KMS-11 (cell line): ENCODE measurements around the gene CD320.
A peak's percentile ranks its signal among the peaks of the same experiment; 100 is the strongest.

Experiments
- H2AFZ ChIP-seq: fragments of 200-600 bp; sonication (generic); 2 replicates; pipeline ENCODE4 v1.6.1; 2016; ENCODE audit warnings: antibody characterized with exemption, mixed run types, low read depth
- H3K27ac ChIP-seq: fragments of 200-600 bp; sonication (generic); 2 replicates; pipeline ENCODE4 v1.6.1; 2016; ENCODE audit warnings: mild to moderate bottlenecking, mixed run types
- H3K27me3 ChIP-seq: fragments of 200-600 bp; sonication (generic); 2 replicates; pipeline ENCODE4 v1.6.1; 2017; ENCODE audit warnings: mild to moderate bottlenecking, low read depth, mixed run types, moderate library complexity; ENCODE audit not compliant: insufficient read depth
- H3K36me3 ChIP-seq: fragments of 200-600 bp; sonication (generic); 2 replicates; pipeline ENCODE4 v1.6.1; 2017; ENCODE audit warnings: mild to moderate bottlenecking, mixed run types; ENCODE audit not compliant: insufficient read depth
- H3K4me1 ChIP-seq: fragments of 200-600 bp; sonication (generic); 2 replicates; pipeline ENCODE4 v1.6.1; 2016; ENCODE audit warnings: mild to moderate bottlenecking, low read depth, mixed run types; ENCODE audit not compliant: poor library complexity, severe bottlenecking
- H3K4me2 ChIP-seq: fragments of 200-600 bp; sonication (generic); 2 replicates; pipeline ENCODE4 v1.7.0; 2016; ENCODE audit warnings: mild to moderate bottlenecking, mixed run types
- H3K4me3 ChIP-seq: fragments of 200-600 bp; sonication (generic); IDR thresholded peaks from 2 replicates; pipeline ENCODE4 v1.6.1; 2017; ENCODE audit warnings: low read depth, low read length, mixed read lengths; ENCODE audit not compliant: insufficient read depth
- H3K79me2 ChIP-seq: fragments of 200-600 bp; sonication (generic); 2 replicates; pipeline ENCODE4 v1.6.1; 2016; ENCODE audit warnings: low read depth, mixed run types; ENCODE audit not compliant: insufficient read depth
- H3K9ac ChIP-seq: fragments of 200-600 bp; sonication (generic); 2 replicates; pipeline ENCODE4 v1.6.1; 2016; ENCODE audit warnings: mild to moderate bottlenecking, mixed run types
- H4K20me1 ChIP-seq: fragments of 200-600 bp; sonication (generic); 2 replicates; pipeline ENCODE4 v1.6.1; 2016; ENCODE audit warnings: mild to moderate bottlenecking, mixed run types; ENCODE audit not compliant: insufficient read depth
- TF ChIP-seq, protein P1 (sequence below): fragments of 200-600 bp; sonication (generic); conservative IDR thresholded peaks from 2 replicates; pipeline ENCODE4 v1.6.1; 2017; ENCODE audit warnings: low read depth, mild to moderate bottlenecking, antibody characterized with exemption, low read length, moderate library complexity, mixed read lengths

Gene CD320

DNA sequence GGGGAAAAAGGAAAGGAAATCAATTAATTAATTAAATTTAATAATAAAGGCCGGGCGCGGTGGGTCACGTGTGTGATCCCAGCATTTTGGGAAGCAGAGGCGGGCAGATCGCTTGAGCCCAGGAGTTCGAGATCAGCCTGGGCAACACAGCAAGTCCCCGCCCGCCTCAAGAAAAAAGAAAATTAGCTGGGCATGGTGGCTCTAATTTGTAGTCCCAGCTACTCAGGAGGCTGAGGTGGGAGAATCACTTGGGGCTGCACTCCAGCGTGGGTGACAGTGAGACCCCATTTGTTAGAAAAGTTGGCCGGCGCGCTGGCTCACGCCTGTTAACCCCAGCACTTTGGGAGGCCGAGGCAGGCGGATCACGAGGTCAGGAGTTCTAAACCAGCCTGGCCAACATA lies 733 bp upstream of the CD320 start:
- Histone ChIP-seq H2AFZ (no peak overlapping the region), H3K4me3 (no peak overlapping the region), H3K27ac (no peak overlapping the region), H3K4me1 (peaks cover 15% of the 10 kb centered on the region), H4K20me1 (no peaks in the 10 kb centered on the region), H3K9ac (no peak overlapping the region; the same call in 1 of the 2 replicates), H3K4me2 (peak overlapping the region; percentile 74), H3K36me3 (no peaks in the 10 kb centered on the region), H3K79me2 (peaks cover 40% of the 10 kb centered on the region), H3K27me3 (no peaks in the 10 kb centered on the region)
- TF ChIP-seq, protein P1, sequence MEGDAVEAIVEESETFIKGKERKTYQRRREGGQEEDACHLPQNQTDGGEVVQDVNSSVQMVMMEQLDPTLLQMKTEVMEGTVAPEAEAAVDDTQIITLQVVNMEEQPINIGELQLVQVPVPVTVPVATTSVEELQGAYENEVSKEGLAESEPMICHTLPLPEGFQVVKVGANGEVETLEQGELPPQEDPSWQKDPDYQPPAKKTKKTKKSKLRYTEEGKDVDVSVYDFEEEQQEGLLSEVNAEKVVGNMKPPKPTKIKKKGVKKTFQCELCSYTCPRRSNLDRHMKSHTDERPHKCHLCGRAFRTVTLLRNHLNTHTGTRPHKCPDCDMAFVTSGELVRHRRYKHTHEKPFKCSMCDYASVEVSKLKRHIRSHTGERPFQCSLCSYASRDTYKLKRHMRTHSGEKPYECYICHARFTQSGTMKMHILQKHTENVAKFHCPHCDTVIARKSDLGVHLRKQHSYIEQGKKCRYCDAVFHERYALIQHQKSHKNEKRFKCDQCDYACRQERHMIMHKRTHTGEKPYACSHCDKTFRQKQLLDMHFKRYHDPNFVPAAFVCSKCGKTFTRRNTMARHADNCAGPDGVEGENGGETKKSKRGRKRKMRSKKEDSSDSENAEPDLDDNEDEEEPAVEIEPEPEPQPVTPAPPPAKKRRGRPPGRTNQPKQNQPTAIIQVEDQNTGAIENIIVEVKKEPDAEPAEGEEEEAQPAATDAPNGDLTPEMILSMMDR: no peak

DNA sequence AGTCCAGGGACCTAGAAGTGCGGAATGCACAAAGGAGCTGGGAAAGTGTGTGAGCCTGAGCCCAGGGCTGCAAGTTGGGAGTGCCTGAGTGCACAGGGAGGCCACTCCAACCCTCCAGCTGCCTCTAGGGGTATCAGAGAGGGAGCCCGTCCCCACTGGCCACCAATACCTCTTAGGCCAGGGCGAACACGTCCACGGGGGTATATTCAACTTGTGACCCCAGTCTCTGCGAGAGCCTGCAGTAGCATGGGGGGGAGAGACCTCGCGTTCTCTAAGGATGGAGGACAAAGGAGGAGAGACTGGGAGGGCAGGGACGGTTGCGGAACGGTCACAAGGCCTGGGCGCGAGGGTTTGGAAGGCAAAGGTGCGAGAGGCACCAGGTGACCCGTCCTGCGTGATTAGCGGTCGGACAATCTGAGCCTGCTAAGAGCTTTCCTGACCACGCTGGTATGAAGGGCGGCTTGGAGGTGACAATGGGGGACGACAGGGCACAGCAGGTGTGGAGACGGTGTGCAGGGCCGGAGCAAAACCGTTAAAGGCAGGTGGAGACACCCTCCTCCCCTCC lies 676 bp downstream of the CD320 start:
- H3K4me2 ChIP-seq: peak overlapping the region; percentile 74
- H2AFZ ChIP-seq: peak overlapping the region; percentile 74; the same call in 1 of the 2 replicates
- peak overlapping the region; percentile 89 for H3K9ac ChIP-seq
- no peaks in the 10 kb centered on the region for H3K27me3 ChIP-seq
- peaks cover 15% of the 10 kb centered on the region for H3K4me1 ChIP-seq
- H3K79me2 ChIP-seq: peaks cover 40% of the 10 kb centered on the region
- no peaks in the 10 kb centered on the region for H4K20me1 ChIP-seq
- TF ChIP-seq, protein P1: no peak
- no peak overlapping the region for H3K4me3 ChIP-seq
- H3K36me3 ChIP-seq: no peaks in the 10 kb centered on the region
- H3K27ac ChIP-seq: peak overlapping the region; percentile 58

GRCh38 chr19:8306235-8307054 lies 1.7 kb downstream of the CD320 start:
- Histone ChIP-seq H3K27me3 (no peaks in the 10 kb centered on the region), H3K79me2 (peaks cover 40% of the 10 kb centered on the region), H3K4me3 (no peak overlapping the region), H3K4me2 (peak overlapping the region; percentile 74), H3K36me3 (no peaks in the 10 kb centered on the region), H3K9ac (peak overlapping the region; percentile 89; the same call in 1 of the 2 replicates), H4K20me1 (no peaks in the 10 kb centered on the region), H3K27ac (no peak overlapping the region), H3K4me1 (peaks cover 15% of the 10 kb centered on the region), H2AFZ (no peak overlapping the region)
- TF ChIP-seq, protein P1: no peak

GRCh38 chr19:8305798-8306197 lies 2.4 kb downstream of the CD320 start:
- Histone ChIP-seq H3K36me3 (no peaks in the 10 kb centered on the region), H3K4me2 (no peak overlapping the region; the same call in 1 of the 2 replicates), H3K4me3 (no peak overlapping the region), H4K20me1 (no peaks in the 10 kb centered on the region), H2AFZ (no peak overlapping the region), H3K4me1 (peaks cover 15% of the 10 kb centered on the region), H3K79me2 (peaks cover 40% of the 10 kb centered on the region), H3K27me3 (no peaks in the 10 kb centered on the region), H3K27ac (no peak overlapping the region), H3K9ac (no peak overlapping the region)
- TF ChIP-seq, protein P1: no peak
